Esophagus muscularis mucosa (tissue), 3 donors: ENCODE measurements around the gene COX7A2.

Experiments used
- POLR2A ChIP-seq: fragments of 450-650 bp; IDR thresholded peaks from one replicate; pipeline ENCODE4 v1.6.1; 2017; ENCODE audit warnings: antibody characterized with exemption, moderate library complexity, mild to moderate bottlenecking, low read depth
- TF ChIP-seq, protein P1 (sequence below), 3 experiments: fragments of 200-600 bp in 2 of 3; fragments of 450-650 bp in 1 of 3; sonication (generic) in 2 of 3; IDR thresholded peaks; one replicate each; pipeline ENCODE4 v1.5.1; 2017 to 2019; ENCODE audit warnings: antibody characterized with exemption in 3 of 3, mild to moderate bottlenecking in 2 of 3, moderate library complexity in 1 of 3

DNA sequence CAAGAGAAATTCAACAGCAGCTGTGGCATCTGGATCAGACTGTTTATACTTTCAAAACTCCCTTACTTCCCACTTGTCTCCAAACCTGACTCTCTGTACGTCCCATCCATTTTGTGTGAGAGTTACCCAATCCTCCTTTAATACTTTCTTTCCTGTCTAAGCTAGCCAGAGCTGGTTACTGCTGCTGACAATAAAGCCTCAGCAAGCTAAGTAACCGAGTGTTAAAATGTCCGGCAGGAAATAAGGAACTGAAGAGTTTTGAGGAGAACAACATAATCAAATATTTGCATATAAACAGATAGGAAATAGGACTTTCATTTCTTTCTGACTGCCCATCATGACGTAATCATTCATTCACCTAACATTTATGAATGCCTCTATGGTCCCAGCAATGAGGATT is 29.4 kb upstream of the COX7A2 start:
- TF ChIP-seq, protein P1, sequence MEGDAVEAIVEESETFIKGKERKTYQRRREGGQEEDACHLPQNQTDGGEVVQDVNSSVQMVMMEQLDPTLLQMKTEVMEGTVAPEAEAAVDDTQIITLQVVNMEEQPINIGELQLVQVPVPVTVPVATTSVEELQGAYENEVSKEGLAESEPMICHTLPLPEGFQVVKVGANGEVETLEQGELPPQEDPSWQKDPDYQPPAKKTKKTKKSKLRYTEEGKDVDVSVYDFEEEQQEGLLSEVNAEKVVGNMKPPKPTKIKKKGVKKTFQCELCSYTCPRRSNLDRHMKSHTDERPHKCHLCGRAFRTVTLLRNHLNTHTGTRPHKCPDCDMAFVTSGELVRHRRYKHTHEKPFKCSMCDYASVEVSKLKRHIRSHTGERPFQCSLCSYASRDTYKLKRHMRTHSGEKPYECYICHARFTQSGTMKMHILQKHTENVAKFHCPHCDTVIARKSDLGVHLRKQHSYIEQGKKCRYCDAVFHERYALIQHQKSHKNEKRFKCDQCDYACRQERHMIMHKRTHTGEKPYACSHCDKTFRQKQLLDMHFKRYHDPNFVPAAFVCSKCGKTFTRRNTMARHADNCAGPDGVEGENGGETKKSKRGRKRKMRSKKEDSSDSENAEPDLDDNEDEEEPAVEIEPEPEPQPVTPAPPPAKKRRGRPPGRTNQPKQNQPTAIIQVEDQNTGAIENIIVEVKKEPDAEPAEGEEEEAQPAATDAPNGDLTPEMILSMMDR (IDR thresholded peaks at IDR 0.05), result no peak
- no peak for TF ChIP-seq POLR2A
